GM23248 (cell line): ENCODE data around the gene LIMS4.
"Not testable (repeated sequence)": the region's sequence is repeated elsewhere in the genome, so short reads cannot be mapped to it uniquely, and the experiment has no call there.

ENCODE experiments used
- EZH2 ChIP-seq: fragments of 200-600 bp; sonication (generic); IDR thresholded peaks from 2 replicates; pipeline ENCODE4 v1.6.1; 2018; ENCODE audit warnings: antibody characterized with exemption, mild to moderate bottlenecking; ENCODE audit not compliant: insufficient read depth, poor library complexity, severe bottlenecking
- EZH2phosphoT487 ChIP-seq: fragments of 200-600 bp; sonication (generic); IDR thresholded peaks from 2 replicates; pipeline ENCODE4 v1.6.1; 2018; ENCODE audit warnings: antibody characterized with exemption, moderate library complexity, mild to moderate bottlenecking, low read depth; ENCODE audit not compliant: insufficient read depth

DNA sequence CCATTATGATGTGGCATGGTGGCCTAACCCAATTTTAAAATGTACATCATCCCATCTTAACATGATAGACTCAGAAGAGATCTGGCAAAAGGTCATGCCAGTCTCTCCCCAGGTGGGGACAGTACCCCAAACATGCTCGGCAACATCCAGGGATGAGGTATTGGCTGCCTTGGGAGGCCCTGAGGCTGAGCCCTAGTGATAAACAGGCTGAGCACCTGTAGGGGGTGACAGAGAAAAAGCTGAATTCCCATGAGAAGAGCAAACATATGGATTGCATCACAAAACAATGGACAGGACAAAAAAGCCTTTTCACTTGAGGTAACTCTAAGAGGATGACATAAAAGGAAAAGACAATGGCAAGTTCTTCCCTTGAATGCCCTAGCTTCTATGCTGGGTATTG lies 65.5 kb downstream of the LIMS4 start:
- TF ChIP-seq EZH2phosphoT487, EZH2: not testable (repeated sequence)
